Measurements from ENCODE around the gene REXO4.

DNA sequence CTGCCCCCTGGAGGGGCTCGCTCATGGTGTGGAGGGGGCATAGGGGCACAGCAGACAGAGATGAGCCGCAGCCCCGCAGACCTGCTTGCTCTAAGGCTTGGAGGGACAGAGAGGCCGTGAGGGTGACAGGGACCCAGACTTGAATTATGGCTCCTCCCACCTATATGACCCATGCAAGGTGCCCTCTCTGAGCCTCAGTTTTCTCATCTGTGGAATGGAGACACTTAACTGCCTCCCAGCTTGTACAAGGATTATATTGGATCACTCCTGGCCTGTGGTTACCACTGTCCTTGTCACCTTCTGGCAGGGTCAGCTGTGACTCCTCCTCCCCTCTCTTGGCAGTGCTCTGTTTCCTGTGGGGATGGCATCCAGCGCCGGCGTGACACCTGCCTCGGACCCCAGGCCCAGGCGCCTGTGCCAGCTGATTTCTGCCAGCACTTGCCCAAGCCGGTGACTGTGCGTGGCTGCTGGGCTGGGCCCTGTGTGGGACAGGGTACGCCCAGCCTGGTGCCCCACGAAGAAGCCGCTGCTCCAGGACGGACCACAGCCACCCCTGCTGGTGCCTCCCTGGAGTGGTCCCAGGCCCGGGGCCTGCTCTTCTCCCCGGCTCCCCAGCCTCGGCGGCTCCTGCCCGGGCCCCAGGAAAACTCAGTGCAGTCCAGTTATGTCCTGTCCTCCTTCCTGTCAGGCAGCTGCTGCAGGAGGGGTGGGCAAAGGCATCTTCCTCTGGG, 37.3 kb upstream of the REXO4 start:
- no peak for TF ChIP-seq CTCF (conservative IDR thresholded peaks at IDR 0.05; ENCODE audit: low read length)
- no peak for TF ChIP-seq EZH2phosphoT487 (IDR thresholded peaks at IDR 0.05; ENCODE audit: borderline replicate concordance)
